GM12891 (cell line): ENCODE results near the gene RHEBL1.

Source experiments
- PAX5 ChIP-seq: IDR thresholded peaks from 2 replicates; pipeline ENCODE4 v1.6.1; 2011; ENCODE audit warnings: low read length, moderate library complexity, mild to moderate bottlenecking; ENCODE audit not compliant: insufficient read depth, severe bottlenecking
- POLR2A ChIP-seq: IDR thresholded peaks from 2 replicates; pipeline ENCODE4 v1.6.1; 2011; ENCODE audit warnings: low read depth, low read length, control low read depth
- POLR2AphosphoS5 ChIP-seq: IDR thresholded peaks from 2 replicates; pipeline ENCODE4 v1.6.1; 2011; ENCODE audit warnings: low read depth, low read length, control low read depth
- TAF1 ChIP-seq: IDR thresholded peaks from 2 replicates; pipeline ENCODE4 v1.6.1; 2011; ENCODE audit warnings: low read depth, low read length, control low read depth

DNA sequence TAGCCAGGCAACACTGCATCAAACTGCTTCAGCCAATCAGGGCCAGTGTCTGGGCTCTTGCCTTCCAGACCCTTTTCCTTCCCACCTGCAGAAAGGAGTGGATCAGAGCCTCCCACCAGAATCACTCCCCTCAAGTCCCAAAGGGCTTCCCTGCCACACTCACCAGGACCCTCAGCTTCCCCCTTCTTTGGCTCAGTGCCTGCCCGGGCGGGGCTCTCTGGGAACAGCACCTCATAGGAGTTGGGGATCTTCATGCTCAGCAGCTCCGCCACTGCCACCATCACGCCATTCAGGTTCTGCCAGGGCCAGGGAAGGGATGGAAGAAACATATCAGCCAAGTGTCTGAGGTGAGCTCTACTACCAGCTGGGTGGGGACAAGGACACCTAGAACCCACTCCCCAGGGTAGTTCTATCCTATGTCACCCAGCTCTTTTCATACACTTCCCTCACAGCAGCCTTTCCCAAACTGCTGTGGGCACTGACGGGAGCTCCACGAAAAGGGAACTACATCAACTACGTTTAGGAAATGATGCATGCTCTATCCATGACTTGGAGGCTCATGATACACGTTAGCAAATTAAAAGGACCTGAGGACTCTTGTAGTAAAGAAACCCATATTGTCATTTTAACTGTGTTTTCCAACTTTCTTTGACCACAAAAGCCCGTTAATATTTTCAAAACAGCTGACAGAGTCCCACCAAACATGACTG, 41.8 kb downstream of the RHEBL1 start:
- TF ChIP-seq POLR2AphosphoS5 (no peak), POLR2A (no peak), TAF1 (no peak), PAX5 (no peak)
